GM12878 (cell line): ENCODE results near the gene H1-8. TPM values are rescaled to one million over a fixed set of nuclear protein-coding genes. Genes with fewer than 3 reads are reported as not detected.

Experiments
- ATAC-seq: fragments of 200-7000 bp; cut with Tn5 transposase; 3 replicates; pipeline ENCODE4 v1.9.1; 2020; ENCODE audit warnings: mild to moderate bottlenecking, moderate library complexity
- BruUV-seq: library from RNA; stranded (reverse); fragments of 400-500 nt; replicated peaks from 2 replicates; lab custom pipeline; 2021; lab: Mats Ljungman, UMichigan
- CTCF ChIA-PET: fragments of 300-600 bp; sonication (Branson Sonifier 250); formaldehyde crosslinking; extraction: SDS; loops from one replicate; lab custom pipeline; 2021; ENCODE audit warnings: inconsistent platforms; lab: Yijun Ruan, JAX
- POLR2A ChIA-PET: fragments of 350-600 bp; formaldehyde crosslinking; extraction: SDS; loops from one replicate; lab custom pipeline; 2021; ENCODE audit warnings: inconsistent platforms; lab: Charles Lee
- RAD21 ChIA-PET: fragments of 300-600 bp; sonication (Branson Sonifier 250); formaldehyde crosslinking; loops from one replicate; lab custom pipeline; 2023; ENCODE audit warnings: antibody characterized with exemption; ENCODE audit not compliant: unreplicated experiment; lab: Charles Lee
- SMC1A ChIA-PET: fragments of 300-600 bp; sonication (Branson Sonifier 250); formaldehyde crosslinking; loops from one replicate; lab custom pipeline; 2023; ENCODE audit not compliant: unreplicated experiment, uncharacterized antibody; lab: Charles Lee
- DNase-seq: peaks from one replicate; pipeline ENCODE4 v3.0.0-alpha.2; 2011; ENCODE audit warnings: low read depth, low spot score
- FAIRE-seq: peaks from 3 replicates; lab custom pipeline; 2011; peaks lifted over from hg19 to GRCh38; lab: Jason Lieb, UNC
- H2AFZ ChIP-seq: 2 replicates; pipeline ENCODE4 v1.6.0; 2011; ENCODE audit warnings: low read depth, low read length, control low read depth; ENCODE audit not compliant: control insufficient read depth
- H3K27ac ChIP-seq: 2 replicates; pipeline ENCODE4 v1.5.1; 2011; ENCODE audit warnings: control low read depth; ENCODE audit not compliant: control insufficient read depth, insufficient read depth
- H3K27me3 ChIP-seq, 2 experiments: replicated peaks in 1 of 2; 2 replicates each; pipeline versions ENCODE4 v1.6.0 to v1.6.1; 2011; ENCODE audit warnings: low read length in 1 of 2; ENCODE audit not compliant: control insufficient read depth in 2 of 2, insufficient read depth in 2 of 2
- H3K36me3 ChIP-seq, 2 experiments: 2 replicates each; pipeline ENCODE4 v1.5.1; 2011; ENCODE audit warnings: low read length in 1 of 2; ENCODE audit not compliant: control insufficient read depth in 2 of 2, insufficient read depth in 2 of 2
- H3K4me1 ChIP-seq: 2 replicates; pipeline ENCODE4 v1.6.1; 2011; ENCODE audit warnings: mild to moderate bottlenecking, low read length, moderate library complexity, mixed read lengths; ENCODE audit not compliant: control insufficient read depth, insufficient read depth
- H3K4me2 ChIP-seq: 2 replicates; pipeline ENCODE4 v1.6.0; 2011; ENCODE audit warnings: control low read depth; ENCODE audit not compliant: control insufficient read depth, insufficient read depth
- H3K4me3 ChIP-seq: fragments of 200-600 bp; sonication (generic); 2 replicates; pipeline ENCODE4 v1.5.1; 2016
- H3K79me2 ChIP-seq: 2 replicates; pipeline ENCODE4 v1.6.0; 2011; ENCODE audit warnings: low read length; ENCODE audit not compliant: control insufficient read depth, insufficient read depth
- H3K9ac ChIP-seq: 2 replicates; pipeline ENCODE4 v1.8.0; 2011; ENCODE audit warnings: low read length, control low read depth, mixed read lengths; ENCODE audit not compliant: control insufficient read depth, insufficient read depth
- H3K9me3 ChIP-seq: replicated peaks from 3 replicates; pipeline ENCODE4 v1.5.1; 2011; ENCODE audit warnings: mild to moderate bottlenecking, low read length; ENCODE audit not compliant: control insufficient read depth, insufficient read depth
- H4K20me1 ChIP-seq: 2 replicates; pipeline ENCODE4 v1.6.0; 2011; ENCODE audit not compliant: control insufficient read depth, insufficient read depth
- CEBPB ChIP-seq, 2 experiments: fragments of 150-350 bp in 1 of 2; IDR thresholded peaks; 2 replicates each; pipeline ENCODE4 v1.6.1; 2012 to 2014; ENCODE audit warnings: low read depth in 2 of 2, low read length in 2 of 2, borderline replicate concordance in 1 of 2, inconsistent platforms in 1 of 2
- HDAC6 ChIP-seq: fragments of 200-600 bp; sonication (generic); IDR thresholded peaks from one replicate; pipeline ENCODE4 v1.8.0; 2017; ENCODE audit warnings: antibody characterized with exemption; ENCODE audit not compliant: unreplicated experiment
- PAX8 ChIP-seq: fragments of 450-650 bp; IDR thresholded peaks from 2 replicates; pipeline ENCODE4 v1.6.1; 2017; ENCODE audit warnings: mild to moderate bottlenecking, moderate library complexity
- WGBS: methylation state at CpG from one replicate; pipeline ENCODE4 v1.1.6; 2016; ENCODE audit warnings: low lambda C conversion rate; ENCODE audit not compliant: insufficient replicate concordance, insufficient coverage; ENCODE audit errors: missing lambda C conversion rate; 5-methylcytosine and 5-hydroxymethylcytosine counted together
- in situ Hi-C: fragments of 300-500 bp; cut with MboI; formaldehyde crosslinking; loops from 9 replicates; pipeline ENCODE4 v1.14.3; 2018; ENCODE audit warnings: mixed read lengths
- intact Hi-C: fragments of 100-400 bp; cut with micrococcal nuclease; formaldehyde crosslinking; loops from one replicate; pipeline ENCODE4 v1.14.2; 2022; ENCODE audit not compliant: unreplicated experiment
- polyA plus RNA-seq, 11 experiments: library from polyadenylated mRNA; depleted of rRNA in 4 of 11; unstranded in 6 of 11; stranded (reverse) in 5 of 11; fragments of >200 nt; fragmentation: Nextera tagmentation in 4 of 11; fragmentation: Illumina TruSeq in 1 of 11; extraction: Ambion mirVana in 4 of 11; extraction: Trizol in 1 of 11; gene quantifications; 1 replicate in 1 of 11; 2 replicates in 10 of 11; pipeline versions ENCODE4 v1.2.1 to v1.2.3, GENCODE V29; 2011 to 2016; ENCODE audit warnings: inconsistent platforms in 2 of 11, missing spikeins in 2 of 11, low read depth in 1 of 11
- small RNA-seq: library from RNA; depleted of rRNA; stranded (forward); fragments of <200 nt; gene quantifications from one replicate; pipeline ENCODE3, GENCODE V24; 2014
- total RNA-seq, 4 experiments: library from RNA; depleted of rRNA in 3 of 4; stranded (reverse); fragments of >200 nt in 3 of 4; fragmentation: Illumina TruSeq in 1 of 4; extraction: Trizol in 1 of 4; gene quantifications; 2 replicates each; pipeline versions ENCODE4 v1.2.1 to v1.2.3, GENCODE V29; 2013 to 2021

The H1-8 gene
- total and polyA plus RNA-seq, 10 of the 15 experiments (the other 5 are each of a cell fraction or from before 2014, with no cell fraction given) = not detected

DNA sequence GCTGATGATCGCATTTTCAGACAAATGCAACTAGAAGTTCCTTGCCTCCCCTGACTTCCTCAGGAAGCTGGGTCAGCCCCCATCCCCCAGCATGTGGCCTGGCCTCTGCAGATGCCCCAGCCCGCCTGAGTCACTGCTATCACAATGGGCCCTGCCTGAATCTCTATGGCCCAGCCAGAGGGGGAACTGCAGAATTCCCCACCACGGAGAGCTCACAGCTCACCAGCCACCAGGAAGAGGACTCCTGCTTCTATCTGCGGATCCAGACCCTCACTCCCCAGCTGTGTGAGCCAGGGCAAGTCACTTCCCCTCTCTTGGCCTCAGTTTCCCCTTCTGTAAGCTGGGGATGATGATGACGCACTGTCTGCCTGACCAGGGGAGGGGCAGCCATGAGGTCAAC, 56.6 kb downstream of the H1-8 start (continued):
- TF ChIP-seq CEBPB (IDR thresholded peaks at IDR 0.05; ENCODE audit: borderline replicate concordance in 1 of 2, low read depth in 2 of 2, low read length in 2 of 2) (no peak), HDAC6 (no peak)
- TF ChIP-seq, all 136 proteins: peak for 0

DNA sequence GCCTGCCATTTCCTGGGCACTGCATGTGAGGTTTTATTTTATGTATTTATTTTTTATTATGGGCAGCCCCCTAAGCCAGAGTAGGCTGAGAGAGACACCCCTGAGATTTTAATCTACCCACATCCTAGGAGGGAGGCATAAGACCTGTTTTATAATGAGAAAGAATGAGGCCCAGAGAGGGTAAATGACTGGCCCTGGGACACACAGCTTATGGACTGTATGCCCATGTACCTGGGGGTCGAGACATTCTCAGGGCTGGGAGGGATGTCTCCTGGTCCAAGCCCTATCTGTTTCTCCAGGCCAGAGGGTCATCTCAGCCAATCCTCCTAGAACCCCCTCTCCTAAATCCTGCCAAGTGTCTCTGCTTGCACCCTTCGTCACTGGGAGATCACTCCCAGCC, 57.4 kb downstream of the H1-8 start:
- no peak for DNase-seq
- no peak for TF ChIP-seq PAX8
- intact Hi-C loops (no loop called here), in situ Hi-C loops (no loop called here)
- RAD21 ChIA-PET = no interaction called here
- no peak overlapping the region for H3K4me2 ChIP-seq
- no peak overlapping the region for H3K27ac ChIP-seq
- H3K79me2 ChIP-seq = no peaks in the 10 kb centered on the region
- BruUV-seq = no TSS peak
- H3K4me1 ChIP-seq = no peaks in the 10 kb centered on the region
- SMC1A ChIA-PET = no interaction called here
- no peak for ATAC-seq
- CTCF ChIA-PET = no interaction called here
- H3K27me3 ChIP-seq = peaks cover 4 to 5% of the 10 kb centered on the region in 2 experiments; a peak in 3 of 4 replicates
- H3K9ac ChIP-seq = no peak overlapping the region
- no peak overlapping the region for H2AFZ ChIP-seq
- H4K20me1 ChIP-seq = no peaks in the 10 kb centered on the region
- H3K36me3 ChIP-seq = no peaks in the 10 kb centered on the region
- FAIRE-seq = no peak
- 50% methylated on average over 2 of the region's 2 CpGs for WGBS
- POLR2A ChIA-PET = no interaction called here
- H3K9me3 ChIP-seq = no peaks in the 10 kb centered on the region
- H3K4me3 ChIP-seq = no peak overlapping the region

Small RNAs within 50 kb of the gene (small RNA-seq; reads per million reads assigned to genes)
- gene RN7SL752P = not detected

Other genes with a start within 250 kb of the H1-8 start
- gene EFCAB12, start 114.5 kb upstream of the H1-8 start, total RNA-seq (2014; rRNA removed) = 0.34 and 0.38 TPM in 2 replicates
- gene EFCAB12, start 114.5 kb upstream of the H1-8 start, total RNA-seq (2014; rRNA removed; fragmentation: Illumina TruSeq; extraction: Trizol) = 0.27 and 0.37 TPM in 2 replicates
- 0.61 and 0.67 TPM in 2 replicates for gene EFCAB12, start 114.5 kb upstream of the H1-8 start, total RNA-seq (2021)
- 0.36 and 0.38 TPM in 2 replicates for gene EFCAB12, start 114.5 kb upstream of the H1-8 start, polyA plus RNA-seq (2011; rRNA removed)
- 0.30 and 0.66 TPM in 2 replicates for gene EFCAB12, start 114.5 kb upstream of the H1-8 start, polyA plus RNA-seq (2014; fragmentation: Illumina TruSeq; extraction: Trizol)
- gene EFCAB12, start 114.5 kb upstream of the H1-8 start, polyA plus RNA-seq (2014; fragmentation: Nextera tagmentation; extraction: Ambion mirVana) = under 1 TPM; 0.02 to 0.03 TPM
- 0.81 and 0.85 TPM in 2 replicates for gene EFCAB12, start 114.5 kb upstream of the H1-8 start, polyA plus RNA-seq (2014; rRNA removed)
- gene EFCAB12, start 114.5 kb upstream of the H1-8 start, polyA plus RNA-seq (2016; fragmentation: Nextera tagmentation; extraction: Ambion mirVana) = under 1 TPM; 0.21 to 0.32 TPM
- 46.1 and 57.9 TPM in 2 replicates for gene MBD4, start 103.2 kb upstream of the H1-8 start, total RNA-seq (2014; rRNA removed)
- 56.6 and 57.2 TPM in 2 replicates for gene MBD4, start 103.2 kb upstream of the H1-8 start, total RNA-seq (2014; rRNA removed; fragmentation: Illumina TruSeq; extraction: Trizol)
- 42.2 and 44.1 TPM in 2 replicates for gene MBD4, start 103.2 kb upstream of the H1-8 start, total RNA-seq (2021)
- gene MBD4, start 103.2 kb upstream of the H1-8 start, polyA plus RNA-seq (2011; rRNA removed) = 43.9 and 65.4 TPM in 2 replicates
- 59.0 and 71.3 TPM in 2 replicates for gene MBD4, start 103.2 kb upstream of the H1-8 start, polyA plus RNA-seq (2014; fragmentation: Illumina TruSeq; extraction: Trizol)
- 10 to 100 TPM; 17.7 to 23.6 TPM for gene MBD4, start 103.2 kb upstream of the H1-8 start, polyA plus RNA-seq (2014; fragmentation: Nextera tagmentation; extraction: Ambion mirVana)
- 48.2 and 51.8 TPM in 2 replicates for gene MBD4, start 103.2 kb upstream of the H1-8 start, polyA plus RNA-seq (2014; rRNA removed)
- 10 to 100 TPM; 52.8 to 54.7 TPM for gene MBD4, start 103.2 kb upstream of the H1-8 start, polyA plus RNA-seq (2016; fragmentation: Nextera tagmentation; extraction: Ambion mirVana)
- 8.3 and 10.4 TPM in 2 replicates for gene IFT122, start 103.0 kb upstream of the H1-8 start, total RNA-seq (2014; rRNA removed)
- 6.4 and 6.6 TPM in 2 replicates for gene IFT122, start 103.0 kb upstream of the H1-8 start, total RNA-seq (2014; rRNA removed; fragmentation: Illumina TruSeq; extraction: Trizol)
- gene IFT122, start 103.0 kb upstream of the H1-8 start, total RNA-seq (2021) = 12.2 and 12.9 TPM in 2 replicates
- gene IFT122, start 103.0 kb upstream of the H1-8 start, polyA plus RNA-seq (2011; rRNA removed) = 6.4 and 8.6 TPM in 2 replicates
- 6.7 and 12.1 TPM in 2 replicates for gene IFT122, start 103.0 kb upstream of the H1-8 start, polyA plus RNA-seq (2014; fragmentation: Illumina TruSeq; extraction: Trizol)
- gene IFT122, start 103.0 kb upstream of the H1-8 start, polyA plus RNA-seq (2014; fragmentation: Nextera tagmentation; extraction: Ambion mirVana) = 1 to 10 TPM; 1.8 to 2.0 TPM
- 8.1 TPM in 2 replicates for gene IFT122, start 103.0 kb upstream of the H1-8 start, polyA plus RNA-seq (2014; rRNA removed)
- gene IFT122, start 103.0 kb upstream of the H1-8 start, polyA plus RNA-seq (2016; fragmentation: Nextera tagmentation; extraction: Ambion mirVana) = 10 to 100 TPM; 13.8 to 19.2 TPM
- not detected in 2 replicates for gene RHO, start 14.5 kb upstream of the H1-8 start, total RNA-seq (2014; rRNA removed)
- not detected in 2 replicates for gene RHO, start 14.5 kb upstream of the H1-8 start, total RNA-seq (2014; rRNA removed; fragmentation: Illumina TruSeq; extraction: Trizol)
- gene RHO, start 14.5 kb upstream of the H1-8 start, total RNA-seq (2021) = not detected in 2 replicates
- not detected in 2 replicates for gene RHO, start 14.5 kb upstream of the H1-8 start, polyA plus RNA-seq (2011; rRNA removed)
- gene RHO, start 14.5 kb upstream of the H1-8 start, polyA plus RNA-seq (2014; fragmentation: Illumina TruSeq; extraction: Trizol) = not detected in 2 replicates
- gene RHO, start 14.5 kb upstream of the H1-8 start, polyA plus RNA-seq (2014; fragmentation: Nextera tagmentation; extraction: Ambion mirVana) = not detected
- not detected in 2 replicates for gene RHO, start 14.5 kb upstream of the H1-8 start, polyA plus RNA-seq (2014; rRNA removed)
- gene RHO, start 14.5 kb upstream of the H1-8 start, polyA plus RNA-seq (2016; fragmentation: Nextera tagmentation; extraction: Ambion mirVana) = not detected
- 0.16 TPM in 1 of 2 replicates, not detected in the other for gene PLXND1, start 63.5 kb downstream of the H1-8 start, total RNA-seq (2014; rRNA removed)
- gene PLXND1, start 63.5 kb downstream of the H1-8 start, total RNA-seq (2014; rRNA removed; fragmentation: Illumina TruSeq; extraction: Trizol) = not detected in 2 replicates
- 0.66 and 2.3 TPM in 2 replicates for gene PLXND1, start 63.5 kb downstream of the H1-8 start, total RNA-seq (2021)
- 0.01 TPM in 1 of 2 replicates, not detected in the other for gene PLXND1, start 63.5 kb downstream of the H1-8 start, polyA plus RNA-seq (2011; rRNA removed)
- not detected in 2 replicates for gene PLXND1, start 63.5 kb downstream of the H1-8 start, polyA plus RNA-seq (2014; fragmentation: Illumina TruSeq; extraction: Trizol)
- gene PLXND1, start 63.5 kb downstream of the H1-8 start, polyA plus RNA-seq (2014; fragmentation: Nextera tagmentation; extraction: Ambion mirVana) = not detected
- 0.08 and 0.72 TPM in 2 replicates for gene PLXND1, start 63.5 kb downstream of the H1-8 start, polyA plus RNA-seq (2014; rRNA removed)
- not detected for gene PLXND1, start 63.5 kb downstream of the H1-8 start, polyA plus RNA-seq (2016; fragmentation: Nextera tagmentation; extraction: Ambion mirVana)